Right lung (tissue), 5 donors: ENCODE results near the gene SLAMF6. TPM values are rescaled to one million over a fixed set of nuclear protein-coding genes. Genes with fewer than 3 reads are reported as not detected.

Source experiments
- DNase-seq, 2 donors: peaks; one replicate each; pipeline ENCODE4 v3.0.0-alpha.2; 2013
- polyA plus RNA-seq, 5 donors: library from polyadenylated mRNA; unstranded; fragments of 120-200 nt; gene quantifications; one replicate each; pipeline versions ENCODE4 v1.2.1 to v1.2.3, GENCODE V29; 2013; ENCODE audit warnings: inconsistent platforms in 1 of 5, low replicate concordance in 1 of 5; ENCODE audit not compliant: insufficient read length in 5 of 5, insufficient read depth in 1 of 5

SLAMF6 gene
- polyA plus RNA-seq, 5 donors, result 0.24 to 0.85 (median 0.63) TPM

- DNase-seq, result no peak
Observed at GRCh38 chr1:160467576-160467975, 55.5 kb downstream of the SLAMF6 start.

DNA sequence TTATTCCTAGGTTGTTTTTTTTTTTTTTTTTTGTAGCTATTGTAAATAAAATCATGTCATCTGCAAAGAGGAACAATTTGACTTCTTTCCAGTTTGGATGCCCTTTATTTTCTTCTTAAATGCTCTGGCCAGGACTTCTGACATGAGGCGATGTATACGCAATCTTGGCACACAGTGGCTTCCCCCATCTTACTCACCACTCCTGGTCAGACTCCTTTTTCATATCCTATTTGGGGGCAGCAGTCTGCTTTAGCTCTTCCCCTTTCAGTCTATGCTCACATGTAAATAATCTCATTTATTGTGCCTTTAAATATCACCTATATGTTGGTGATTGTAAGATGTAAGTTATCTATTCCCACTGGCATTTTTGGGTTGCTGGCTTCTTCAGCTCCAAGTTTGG lies 56.1 kb downstream of the SLAMF6 start:
- DNase-seq, result no peak

- DNase-seq, result no peak
Observed at GRCh38 chr1:160465123-160465522, 57.9 kb downstream of the SLAMF6 start.

GRCh38 chr1:160460683-160461287 lies 62.3 kb downstream of the SLAMF6 start:
- DNase-seq, result no peak

DNA sequence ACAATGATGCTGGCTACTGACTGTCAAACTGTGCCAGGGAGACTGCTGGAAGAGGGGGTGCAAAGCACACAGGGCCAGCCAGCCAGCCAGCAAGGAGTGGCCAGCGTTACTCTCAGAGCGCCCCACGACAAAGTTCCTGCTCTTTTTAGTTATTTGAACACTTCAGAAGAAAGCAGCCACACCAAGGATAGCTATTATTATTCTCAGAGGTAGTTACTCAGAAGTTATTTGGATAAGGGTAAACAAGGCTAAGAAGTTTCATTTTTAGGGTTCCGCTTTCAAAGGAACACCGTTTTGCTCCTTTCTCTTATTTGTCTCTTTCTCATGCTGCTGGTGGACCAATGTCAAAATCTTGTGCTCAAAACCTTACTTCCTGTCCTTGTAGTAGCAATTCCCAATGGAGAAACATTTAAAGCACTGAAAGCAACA lies 62.8 kb downstream of the SLAMF6 start:
- no peak for DNase-seq

- no peak for DNase-seq
Observed at GRCh38 chr1:160459687-160460086, 63.4 kb downstream of the SLAMF6 start.

DNA sequence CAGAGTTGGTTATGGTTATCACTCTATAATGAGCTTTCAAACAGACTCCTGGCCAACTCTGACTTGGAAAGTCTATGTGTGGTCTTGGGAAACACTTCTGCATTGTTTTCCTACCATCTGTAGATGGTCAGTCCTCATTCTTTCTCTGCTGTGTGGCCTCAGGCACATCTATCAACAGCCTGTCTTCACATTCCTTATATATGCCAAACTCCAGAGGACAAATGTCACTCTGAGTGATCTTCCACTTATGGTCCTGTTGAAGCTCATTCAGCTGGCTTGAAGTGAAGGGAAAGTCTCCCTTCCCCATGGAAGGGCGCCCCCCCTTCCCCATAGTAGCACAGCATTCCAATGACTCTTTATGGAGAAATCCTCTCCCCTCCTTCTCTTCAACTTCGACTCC lies 64.0 kb downstream of the SLAMF6 start:
- DNase-seq, result no peak

GRCh38 chr1:160455153-160455517 lies 67.9 kb downstream of the SLAMF6 start:
- no peak for DNase-seq

DNA sequence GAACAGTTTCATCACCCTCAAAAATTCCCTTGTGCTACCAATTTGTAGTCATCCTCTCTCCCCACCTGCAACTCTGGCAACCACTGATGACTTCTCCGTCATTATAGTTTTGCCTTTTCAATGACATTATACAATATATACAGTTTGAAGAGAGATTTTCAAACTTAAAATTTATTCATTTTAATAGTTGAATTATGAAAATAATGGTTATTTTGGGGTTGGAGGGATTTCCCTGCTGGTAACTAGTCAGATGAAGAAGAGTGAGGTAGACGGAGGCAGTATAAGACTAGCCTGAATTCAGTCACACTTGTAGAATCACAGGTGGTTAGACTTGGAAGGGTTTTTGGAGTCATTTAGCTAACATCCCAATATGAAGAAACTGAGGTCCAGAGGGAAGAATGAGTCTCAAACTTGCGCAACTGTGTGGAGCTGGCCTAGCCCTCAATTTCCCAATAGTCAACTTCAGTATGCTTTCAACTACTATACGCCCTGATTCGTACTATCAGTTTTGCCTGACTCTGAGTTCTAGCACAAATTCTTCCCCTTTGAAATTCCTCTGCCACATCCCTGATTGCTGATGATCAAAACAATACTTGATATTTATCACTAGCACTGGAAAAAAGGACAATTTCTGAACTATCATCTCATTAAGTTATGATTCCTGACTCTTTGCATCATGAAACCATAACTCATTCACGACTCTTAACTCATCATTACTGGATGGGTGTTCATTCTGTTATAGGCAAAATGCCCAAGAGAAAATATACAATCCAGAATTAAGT lies 68.5 kb downstream of the SLAMF6 start:
- no peak for DNase-seq

GRCh38 chr1:160453443-160453842 lies 69.6 kb downstream of the SLAMF6 start:
- no peak for DNase-seq

DNA sequence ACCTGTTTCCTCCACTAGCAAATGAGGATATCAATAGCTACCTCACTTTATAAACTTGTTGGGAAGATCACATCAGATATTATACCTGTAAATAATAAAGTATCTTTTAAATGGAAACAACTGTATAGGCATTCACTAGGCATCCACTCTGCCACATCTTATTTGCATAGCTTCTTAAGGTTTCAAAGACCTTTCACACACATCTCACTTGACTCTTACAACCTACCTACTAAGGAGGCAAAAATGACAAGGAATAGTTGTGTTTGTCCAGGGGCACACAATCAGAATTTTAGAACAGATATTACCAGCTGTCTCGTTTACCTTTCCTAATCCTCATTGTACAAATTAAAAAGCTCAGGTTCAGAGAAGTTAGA lies 71.2 kb downstream of the SLAMF6 start:
- DNase-seq, result no peak

DNA sequence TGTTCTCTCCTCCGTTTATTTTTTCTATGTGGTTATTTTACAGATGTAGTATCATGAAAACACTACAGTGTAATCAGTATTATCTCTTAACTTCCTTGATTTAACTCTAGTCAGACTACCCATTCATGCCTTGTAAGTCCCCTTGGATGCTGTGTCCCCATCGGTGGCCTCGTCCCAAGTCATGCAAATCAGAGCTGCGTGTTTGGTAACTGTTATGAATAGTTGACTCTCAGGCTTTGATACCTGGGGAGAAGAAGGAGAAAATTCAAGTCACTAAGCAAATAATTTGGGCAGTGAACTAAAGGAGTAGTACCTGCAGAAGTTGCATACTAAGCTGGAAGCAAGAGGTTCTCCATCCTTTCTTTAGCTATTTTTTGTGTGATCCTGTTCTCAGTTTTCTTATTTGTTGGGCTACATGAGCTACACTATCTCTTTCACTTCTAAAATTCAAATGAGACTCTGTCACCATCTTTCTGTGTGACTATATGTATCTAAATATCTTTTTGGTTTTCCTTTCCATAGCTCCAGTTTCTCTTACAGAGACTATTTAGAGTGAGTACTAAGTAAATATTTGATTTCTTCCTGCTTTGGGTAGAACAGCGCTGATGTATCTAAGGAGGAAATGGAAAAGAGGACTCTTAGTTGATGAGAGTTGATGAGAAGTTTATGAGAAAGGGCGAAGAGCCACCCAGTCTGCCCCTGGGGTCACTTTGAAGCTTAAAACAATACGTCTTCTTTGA lies 71.8 kb downstream of the SLAMF6 start:
- DNase-seq, result no peak

GRCh38 chr1:160449494-160449893 lies 73.6 kb downstream of the SLAMF6 start:
- no peak for DNase-seq

DNA sequence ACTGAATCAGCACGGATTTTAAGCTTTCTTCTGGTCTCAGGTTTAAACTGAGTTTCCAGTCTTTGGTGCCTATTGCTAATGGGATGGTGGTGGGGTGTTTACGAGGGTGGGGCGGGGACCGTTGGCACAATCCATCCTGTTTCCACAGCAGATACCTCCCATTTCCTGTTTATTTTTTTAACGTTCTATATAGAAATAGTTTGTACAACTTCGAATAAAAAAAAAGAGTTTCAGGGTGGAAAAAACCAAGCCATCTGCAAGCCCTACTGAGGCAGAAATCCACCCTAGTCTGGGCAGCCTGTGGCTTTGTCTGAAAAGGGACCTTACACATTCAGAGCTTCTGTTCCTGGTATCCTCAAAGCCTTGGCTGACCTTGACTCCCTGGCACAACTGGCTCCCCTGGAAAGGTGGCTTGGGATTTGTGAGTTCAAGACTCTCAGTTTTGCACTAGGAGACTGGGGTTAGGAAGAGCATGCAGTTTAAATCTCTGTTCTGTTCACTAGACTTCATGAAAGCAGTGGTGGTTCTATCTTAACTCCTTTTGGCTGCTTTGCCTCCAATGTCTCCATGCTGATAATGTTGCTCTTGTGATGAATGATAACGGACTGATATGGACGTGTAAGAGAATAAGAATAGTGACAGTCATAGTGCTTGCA lies 76.0 kb downstream of the SLAMF6 start:
- DNase-seq, result no peak

DNA sequence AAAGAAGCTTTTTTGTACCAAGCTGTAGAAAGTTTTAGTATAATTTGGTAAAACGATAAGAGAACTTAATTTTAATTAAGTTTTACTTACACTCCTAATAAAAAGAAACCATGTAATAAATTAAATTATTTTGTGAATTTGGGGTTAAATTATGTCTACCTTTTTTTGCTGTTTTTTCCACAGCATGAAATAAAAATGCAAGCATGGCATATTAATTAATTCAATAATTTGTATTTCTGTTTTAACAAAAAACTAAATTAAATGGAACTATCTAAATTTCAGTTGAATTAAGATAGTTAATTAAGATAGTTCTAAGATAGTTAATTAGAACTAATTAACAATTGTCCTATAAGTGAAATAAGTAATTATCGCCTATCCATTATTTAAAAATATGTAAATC lies 83.3 kb downstream of the SLAMF6 start:
- DNase-seq, result no peak

DNA sequence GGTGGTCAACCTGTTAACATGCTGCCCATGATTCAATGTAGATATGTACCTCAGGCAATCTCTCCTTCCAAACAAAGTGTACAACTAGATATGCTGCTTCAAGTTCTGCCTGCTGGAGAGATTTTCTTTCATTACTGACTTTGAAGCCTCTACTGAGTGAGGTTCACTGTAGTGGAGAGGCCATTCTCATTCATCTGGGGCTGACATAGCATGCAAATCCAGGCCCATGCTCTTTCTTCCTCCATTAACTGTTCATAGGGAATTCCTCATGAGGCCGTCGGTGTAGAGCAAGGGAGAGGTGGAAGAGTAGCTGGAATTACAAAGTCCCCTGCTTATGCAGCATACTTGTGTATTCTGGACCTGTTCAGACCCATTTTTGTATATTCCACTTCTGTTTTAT lies 84.1 kb downstream of the SLAMF6 start:
- DNase-seq, result no peak

DNA sequence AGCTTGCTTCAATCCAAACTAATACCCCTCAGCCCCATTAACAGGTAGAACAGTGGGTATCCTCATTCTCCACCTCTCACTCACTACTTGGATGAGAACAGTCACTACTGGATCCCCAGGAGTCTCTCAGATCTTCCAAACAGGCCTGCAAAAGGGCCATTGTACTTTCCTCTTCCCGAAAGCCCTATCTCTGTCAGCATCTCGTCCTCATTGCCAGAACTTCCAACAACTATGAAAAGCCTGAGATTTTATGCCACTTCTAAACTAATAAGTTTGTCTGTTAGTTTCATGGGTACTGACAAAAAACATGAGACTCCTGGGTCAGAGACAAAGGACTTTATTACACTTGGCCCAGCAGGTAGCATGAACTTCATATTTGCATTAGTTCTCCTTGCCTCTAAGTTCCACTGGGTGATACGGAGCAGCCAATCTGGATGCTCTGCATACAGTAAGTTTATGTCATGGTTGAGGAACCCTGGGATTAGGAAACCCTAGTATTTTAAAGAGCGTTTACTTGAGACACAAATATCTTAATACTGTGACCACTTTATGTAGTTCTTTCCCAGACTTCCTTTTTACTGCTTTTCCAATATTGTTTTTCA lies 84.6 kb downstream of the SLAMF6 start:
- DNase-seq, result no peak

DNA sequence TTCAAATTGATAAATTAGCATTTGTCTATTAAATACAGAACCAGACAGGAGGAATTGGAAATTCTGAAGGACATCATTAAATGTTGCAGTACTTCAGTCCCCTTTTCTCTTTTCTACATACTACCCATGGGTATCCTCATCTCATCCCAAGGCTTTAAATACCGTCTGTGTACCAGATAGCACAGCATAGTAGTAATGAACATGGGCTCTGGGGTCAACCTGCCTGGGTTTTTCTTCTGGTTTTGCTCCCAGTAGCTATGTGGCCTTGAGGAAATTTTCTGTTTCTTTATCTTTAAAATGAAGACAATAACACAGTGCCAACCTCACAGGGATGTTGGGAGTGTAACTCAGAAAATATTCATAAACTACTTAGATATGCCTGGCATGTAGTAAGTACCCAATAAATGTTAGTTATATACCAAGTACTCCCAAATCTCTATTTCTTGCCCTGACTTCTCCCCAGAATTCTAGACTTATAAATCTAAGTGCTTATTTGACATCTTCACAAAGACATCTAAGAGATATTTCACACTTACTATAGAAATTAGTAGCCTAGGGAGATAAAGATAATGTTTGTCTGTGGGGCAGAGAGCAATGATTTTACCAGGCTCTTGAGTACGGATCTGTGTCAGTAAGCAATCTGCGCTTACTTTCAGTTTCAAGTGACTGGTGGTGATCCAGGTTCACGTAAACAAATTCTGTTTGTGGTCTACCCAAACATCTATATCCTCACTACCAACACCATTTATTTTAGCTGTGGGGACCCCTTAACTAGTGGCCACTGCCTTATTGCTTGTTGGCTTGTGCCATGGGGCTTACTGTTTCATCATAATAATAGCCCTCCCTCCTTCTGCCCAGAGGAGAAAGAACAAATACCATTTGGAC lies 85.4 kb downstream of the SLAMF6 start:
- no peak for DNase-seq

- no peak for DNase-seq
Observed at GRCh38 chr1:160436966-160437365, 86.1 kb downstream of the SLAMF6 start.
